KMS-11 (cell line): ENCODE measurements around the gene ZNF507.
"Not testable (repeated sequence)": the region's sequence is repeated elsewhere in the genome, so short reads cannot be mapped to it uniquely, and the experiment has no call there.

Source experiments
- H2AFZ ChIP-seq: fragments of 200-600 bp; sonication (generic); 2 replicates; pipeline ENCODE4 v1.6.1; 2016; ENCODE audit warnings: antibody characterized with exemption, mixed run types, low read depth
- H3K27ac ChIP-seq: fragments of 200-600 bp; sonication (generic); 2 replicates; pipeline ENCODE4 v1.6.1; 2016; ENCODE audit warnings: mild to moderate bottlenecking, mixed run types
- H3K27me3 ChIP-seq: fragments of 200-600 bp; sonication (generic); 2 replicates; pipeline ENCODE4 v1.6.1; 2017; ENCODE audit warnings: mild to moderate bottlenecking, low read depth, mixed run types, moderate library complexity; ENCODE audit not compliant: insufficient read depth
- H3K36me3 ChIP-seq: fragments of 200-600 bp; sonication (generic); 2 replicates; pipeline ENCODE4 v1.6.1; 2017; ENCODE audit warnings: mild to moderate bottlenecking, mixed run types; ENCODE audit not compliant: insufficient read depth
- H3K4me1 ChIP-seq: fragments of 200-600 bp; sonication (generic); 2 replicates; pipeline ENCODE4 v1.6.1; 2016; ENCODE audit warnings: mild to moderate bottlenecking, low read depth, mixed run types; ENCODE audit not compliant: poor library complexity, severe bottlenecking
- H3K4me2 ChIP-seq: fragments of 200-600 bp; sonication (generic); 2 replicates; pipeline ENCODE4 v1.7.0; 2016; ENCODE audit warnings: mild to moderate bottlenecking, mixed run types
- H3K4me3 ChIP-seq: fragments of 200-600 bp; sonication (generic); IDR thresholded peaks from 2 replicates; pipeline ENCODE4 v1.6.1; 2017; ENCODE audit warnings: low read depth, low read length, mixed read lengths; ENCODE audit not compliant: insufficient read depth
- H3K79me2 ChIP-seq: fragments of 200-600 bp; sonication (generic); 2 replicates; pipeline ENCODE4 v1.6.1; 2016; ENCODE audit warnings: low read depth, mixed run types; ENCODE audit not compliant: insufficient read depth
- H3K9ac ChIP-seq: fragments of 200-600 bp; sonication (generic); 2 replicates; pipeline ENCODE4 v1.6.1; 2016; ENCODE audit warnings: mild to moderate bottlenecking, mixed run types
- H4K20me1 ChIP-seq: fragments of 200-600 bp; sonication (generic); 2 replicates; pipeline ENCODE4 v1.6.1; 2016; ENCODE audit warnings: mild to moderate bottlenecking, mixed run types; ENCODE audit not compliant: insufficient read depth
- TF ChIP-seq, protein P1 (sequence below): fragments of 200-600 bp; sonication (generic); conservative IDR thresholded peaks from 2 replicates; pipeline ENCODE4 v1.6.1; 2017; ENCODE audit warnings: low read depth, mild to moderate bottlenecking, antibody characterized with exemption, low read length, moderate library complexity, mixed read lengths

Gene ZNF507

DNA sequence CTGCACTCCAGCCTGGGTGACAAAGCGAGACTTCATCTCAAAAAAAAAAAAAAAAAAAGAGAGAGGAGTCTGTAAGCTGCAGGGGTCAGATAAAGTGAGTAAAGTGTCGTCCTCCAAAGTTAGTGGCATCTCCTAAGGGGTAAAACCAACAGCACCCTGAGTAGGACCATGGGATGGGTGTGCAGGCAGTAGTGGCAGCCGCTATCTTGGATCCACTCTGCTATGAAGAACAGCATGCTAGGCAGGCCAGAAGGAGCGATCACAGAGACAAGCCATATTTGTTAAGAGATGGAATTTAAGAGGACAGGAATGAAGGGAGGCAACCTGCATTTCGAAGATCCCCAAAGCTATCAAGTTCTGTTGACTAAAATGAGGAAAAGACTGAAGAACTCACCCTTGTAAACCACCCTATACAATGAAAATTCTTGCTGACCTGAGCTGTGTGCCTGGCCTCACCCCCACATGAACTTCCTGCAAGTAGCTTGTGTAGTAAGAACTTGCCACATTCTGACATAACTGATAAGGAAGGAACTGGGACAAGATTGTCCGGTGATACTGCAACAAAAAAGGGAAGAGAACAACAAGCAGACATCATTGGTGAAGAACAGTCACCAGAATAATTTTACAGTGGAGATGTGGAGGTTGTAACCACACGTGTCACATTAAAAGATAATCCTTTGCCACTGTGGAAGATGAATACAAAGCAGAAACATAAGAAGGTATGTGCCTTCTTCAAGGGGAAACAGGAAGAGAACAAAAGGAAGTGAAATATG lies 76.4 kb downstream of the ZNF507 start:
- no peaks in the 10 kb centered on the region for H3K79me2 ChIP-seq
- H3K27ac ChIP-seq: no peak overlapping the region
- H3K36me3 ChIP-seq: no peaks in the 10 kb centered on the region
- H3K4me2 ChIP-seq: no peak overlapping the region
- H3K9ac ChIP-seq: no peak overlapping the region
- no peak overlapping the region for H3K4me3 ChIP-seq
- H3K27me3 ChIP-seq: no peaks in the 10 kb centered on the region
- no peak overlapping the region for H2AFZ ChIP-seq
- H4K20me1 ChIP-seq: no peaks in the 10 kb centered on the region
- no peaks in the 10 kb centered on the region for H3K4me1 ChIP-seq
- TF ChIP-seq, protein P1, sequence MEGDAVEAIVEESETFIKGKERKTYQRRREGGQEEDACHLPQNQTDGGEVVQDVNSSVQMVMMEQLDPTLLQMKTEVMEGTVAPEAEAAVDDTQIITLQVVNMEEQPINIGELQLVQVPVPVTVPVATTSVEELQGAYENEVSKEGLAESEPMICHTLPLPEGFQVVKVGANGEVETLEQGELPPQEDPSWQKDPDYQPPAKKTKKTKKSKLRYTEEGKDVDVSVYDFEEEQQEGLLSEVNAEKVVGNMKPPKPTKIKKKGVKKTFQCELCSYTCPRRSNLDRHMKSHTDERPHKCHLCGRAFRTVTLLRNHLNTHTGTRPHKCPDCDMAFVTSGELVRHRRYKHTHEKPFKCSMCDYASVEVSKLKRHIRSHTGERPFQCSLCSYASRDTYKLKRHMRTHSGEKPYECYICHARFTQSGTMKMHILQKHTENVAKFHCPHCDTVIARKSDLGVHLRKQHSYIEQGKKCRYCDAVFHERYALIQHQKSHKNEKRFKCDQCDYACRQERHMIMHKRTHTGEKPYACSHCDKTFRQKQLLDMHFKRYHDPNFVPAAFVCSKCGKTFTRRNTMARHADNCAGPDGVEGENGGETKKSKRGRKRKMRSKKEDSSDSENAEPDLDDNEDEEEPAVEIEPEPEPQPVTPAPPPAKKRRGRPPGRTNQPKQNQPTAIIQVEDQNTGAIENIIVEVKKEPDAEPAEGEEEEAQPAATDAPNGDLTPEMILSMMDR: no peak

DNA sequence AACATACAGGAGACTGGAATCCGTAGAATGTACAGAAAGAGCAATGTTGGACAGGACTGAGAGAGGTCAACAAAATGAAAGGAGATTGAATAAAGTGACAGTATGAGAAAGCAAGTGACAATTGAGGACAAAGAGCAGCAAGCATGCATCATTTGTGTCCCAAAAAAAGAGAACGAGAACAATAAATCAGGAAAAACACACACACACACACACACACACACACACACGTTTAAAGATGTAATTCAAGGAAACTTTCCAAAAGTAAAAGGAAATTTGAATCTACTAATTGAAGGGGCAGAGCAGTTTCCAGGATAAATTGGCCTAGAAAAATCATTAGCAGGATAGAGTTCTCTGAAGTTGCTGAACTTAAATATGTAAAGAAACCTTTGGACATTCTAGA lies 77.0 kb downstream of the ZNF507 start:
- no peaks in the 10 kb centered on the region for H4K20me1 ChIP-seq
- no peaks in the 10 kb centered on the region for H3K36me3 ChIP-seq
- TF ChIP-seq, protein P1: no peak
- no peak overlapping the region for H3K4me3 ChIP-seq
- no peaks in the 10 kb centered on the region for H3K27me3 ChIP-seq
- H3K9ac ChIP-seq: no peak overlapping the region
- no peaks in the 10 kb centered on the region for H3K4me1 ChIP-seq
- no peak overlapping the region for H3K27ac ChIP-seq
- H3K4me2 ChIP-seq: no peak overlapping the region
- H2AFZ ChIP-seq: no peak overlapping the region
- H3K79me2 ChIP-seq: no peaks in the 10 kb centered on the region

DNA sequence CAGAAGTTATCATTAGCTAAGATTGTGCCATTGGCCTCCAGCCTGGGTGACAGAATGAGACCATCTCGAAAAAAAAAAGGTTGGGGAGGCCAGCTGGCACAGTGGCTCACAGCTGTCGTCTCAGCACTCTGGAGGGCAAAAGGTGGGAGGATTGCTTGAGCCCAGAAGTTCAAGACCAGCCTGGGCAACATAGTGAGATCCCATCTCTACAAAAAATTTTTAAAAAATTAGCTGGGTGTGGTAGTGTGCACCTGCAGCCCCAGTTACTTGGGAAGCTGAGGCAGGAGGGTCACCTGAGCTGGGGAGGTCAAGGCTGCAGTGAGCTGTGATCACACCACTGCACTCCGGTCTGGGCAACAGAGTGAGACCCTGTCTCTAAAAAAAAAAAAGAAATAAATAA lies 78.5 kb downstream of the ZNF507 start:
- not testable (repeated sequence) for H4K20me1 ChIP-seq, H3K79me2 ChIP-seq, H2AFZ ChIP-seq, H3K36me3 ChIP-seq, H3K4me1 ChIP-seq, H3K27me3 ChIP-seq, H3K27ac ChIP-seq, H3K4me3 ChIP-seq, H3K4me2 ChIP-seq, H3K9ac ChIP-seq

GRCh38 chr19:32427536-32427935 lies 82.1 kb downstream of the ZNF507 start:
- TF ChIP-seq, protein P1: no peak
- H3K9ac ChIP-seq: no peak overlapping the region

DNA sequence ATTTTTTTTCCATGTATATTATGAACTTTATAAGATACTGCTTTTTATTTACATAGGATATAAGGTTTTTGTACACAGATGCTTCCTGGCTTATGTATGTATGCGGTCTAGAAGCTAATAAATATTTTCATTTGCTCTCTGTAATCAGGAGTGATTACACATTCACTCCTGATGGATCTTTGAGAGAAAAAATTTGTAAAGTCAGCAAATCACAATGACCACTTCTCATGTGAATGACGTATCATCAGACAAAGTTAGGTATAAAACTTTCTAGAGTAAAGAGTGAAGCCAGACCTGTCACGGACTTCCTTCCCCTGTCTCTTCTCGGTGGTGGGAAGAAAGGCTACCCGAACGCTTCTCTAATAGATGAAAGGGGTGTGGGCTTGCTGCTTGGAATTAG lies 91.3 kb downstream of the ZNF507 start:
- Histone ChIP-seq H3K4me2 (no peak overlapping the region), H3K4me1 (no peaks in the 10 kb centered on the region), H3K27me3 (no peaks in the 10 kb centered on the region), H3K4me3 (no peak overlapping the region), H4K20me1 (no peaks in the 10 kb centered on the region), H3K27ac (no peak overlapping the region), H3K9ac (no peak overlapping the region), H2AFZ (no peak overlapping the region), H3K79me2 (no peaks in the 10 kb centered on the region), H3K36me3 (no peaks in the 10 kb centered on the region)
- TF ChIP-seq, protein P1: no peak

More at GRCh38 chr19:32427536-32427935, 82.1 kb downstream of the ZNF507 start:
- Histone ChIP-seq H3K4me3 (no peak overlapping the region), H3K27me3 (no peaks in the 10 kb centered on the region), H4K20me1 (no peaks in the 10 kb centered on the region), H3K4me1 (no peaks in the 10 kb centered on the region), H2AFZ (no peak overlapping the region), H3K36me3 (no peaks in the 10 kb centered on the region), H3K4me2 (no peak overlapping the region), H3K79me2 (no peaks in the 10 kb centered on the region), H3K27ac (no peak overlapping the region)
